GM12874 (cell line): ENCODE data around the gene ACTL6A.

Experiments used
- TF ChIP-seq, protein P1 (sequence below): IDR thresholded peaks from 2 replicates; pipeline ENCODE4 v1.5.1; 2011; ENCODE audit warnings: low read depth, mild to moderate bottlenecking, control low read depth, low read length, moderate library complexity; ENCODE audit not compliant: insufficient read depth

ACTL6A gene

DNA sequence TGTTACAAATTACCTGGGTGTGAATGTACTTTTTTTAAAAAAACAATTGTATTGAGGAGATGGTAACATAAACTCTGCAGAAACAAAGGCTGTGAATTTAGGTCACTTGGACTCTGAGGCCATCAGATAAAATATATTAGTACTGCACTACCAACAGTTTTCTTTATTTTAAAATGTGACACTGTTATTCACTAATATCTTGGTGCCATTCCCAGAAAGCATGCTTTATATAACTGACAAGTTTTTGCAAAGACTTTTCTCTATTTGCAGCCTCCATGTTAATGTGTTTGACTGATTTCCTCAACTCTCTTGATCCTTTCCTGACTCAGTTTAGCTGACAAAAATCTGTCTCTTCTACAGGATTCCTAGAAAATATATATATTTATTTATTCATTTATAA lies 26.5 kb upstream of the ACTL6A start:
- TF ChIP-seq, protein P1, sequence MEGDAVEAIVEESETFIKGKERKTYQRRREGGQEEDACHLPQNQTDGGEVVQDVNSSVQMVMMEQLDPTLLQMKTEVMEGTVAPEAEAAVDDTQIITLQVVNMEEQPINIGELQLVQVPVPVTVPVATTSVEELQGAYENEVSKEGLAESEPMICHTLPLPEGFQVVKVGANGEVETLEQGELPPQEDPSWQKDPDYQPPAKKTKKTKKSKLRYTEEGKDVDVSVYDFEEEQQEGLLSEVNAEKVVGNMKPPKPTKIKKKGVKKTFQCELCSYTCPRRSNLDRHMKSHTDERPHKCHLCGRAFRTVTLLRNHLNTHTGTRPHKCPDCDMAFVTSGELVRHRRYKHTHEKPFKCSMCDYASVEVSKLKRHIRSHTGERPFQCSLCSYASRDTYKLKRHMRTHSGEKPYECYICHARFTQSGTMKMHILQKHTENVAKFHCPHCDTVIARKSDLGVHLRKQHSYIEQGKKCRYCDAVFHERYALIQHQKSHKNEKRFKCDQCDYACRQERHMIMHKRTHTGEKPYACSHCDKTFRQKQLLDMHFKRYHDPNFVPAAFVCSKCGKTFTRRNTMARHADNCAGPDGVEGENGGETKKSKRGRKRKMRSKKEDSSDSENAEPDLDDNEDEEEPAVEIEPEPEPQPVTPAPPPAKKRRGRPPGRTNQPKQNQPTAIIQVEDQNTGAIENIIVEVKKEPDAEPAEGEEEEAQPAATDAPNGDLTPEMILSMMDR: no peak

DNA sequence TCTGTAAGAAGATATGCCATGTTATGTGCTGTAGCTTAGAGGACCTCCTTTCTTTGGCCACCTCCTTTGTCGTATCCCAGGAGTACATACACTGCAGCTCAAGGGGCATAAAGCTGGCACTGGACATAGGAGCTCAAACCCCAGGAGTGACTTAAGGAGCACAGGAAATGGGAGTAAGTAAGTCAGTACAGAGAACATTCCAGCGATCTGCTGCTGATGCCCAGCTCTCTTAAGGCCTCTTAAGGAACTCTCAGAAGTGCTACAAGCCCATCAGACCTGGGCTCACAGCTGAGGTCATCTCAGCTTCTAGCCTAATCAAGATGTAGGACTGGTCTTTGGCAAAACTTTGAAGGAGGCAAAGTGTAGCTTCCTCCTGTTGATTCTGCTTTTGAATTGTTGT lies 21.6 kb upstream of the ACTL6A start:
- TF ChIP-seq, protein P1: no peak

DNA sequence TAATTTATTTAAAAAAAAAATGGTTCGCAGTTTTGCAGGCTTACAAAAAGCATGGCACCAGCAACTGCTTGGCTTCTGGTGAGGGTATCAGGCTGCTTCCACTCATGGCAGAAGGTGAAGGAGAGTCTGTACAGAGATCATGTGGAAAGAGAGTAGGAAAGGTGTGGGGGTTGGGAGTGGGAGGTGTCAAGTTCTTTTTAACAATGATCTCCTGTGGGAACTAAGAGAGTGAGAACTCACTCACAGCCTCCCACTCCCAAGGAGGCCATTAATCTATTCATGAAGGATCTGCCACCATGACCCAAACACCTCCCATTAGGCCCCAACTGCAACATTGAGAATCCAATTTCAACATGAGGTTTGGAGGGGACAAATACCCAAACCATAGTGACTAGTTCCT lies 21.1 kb upstream of the ACTL6A start:
- TF ChIP-seq, protein P1: no peak

DNA sequence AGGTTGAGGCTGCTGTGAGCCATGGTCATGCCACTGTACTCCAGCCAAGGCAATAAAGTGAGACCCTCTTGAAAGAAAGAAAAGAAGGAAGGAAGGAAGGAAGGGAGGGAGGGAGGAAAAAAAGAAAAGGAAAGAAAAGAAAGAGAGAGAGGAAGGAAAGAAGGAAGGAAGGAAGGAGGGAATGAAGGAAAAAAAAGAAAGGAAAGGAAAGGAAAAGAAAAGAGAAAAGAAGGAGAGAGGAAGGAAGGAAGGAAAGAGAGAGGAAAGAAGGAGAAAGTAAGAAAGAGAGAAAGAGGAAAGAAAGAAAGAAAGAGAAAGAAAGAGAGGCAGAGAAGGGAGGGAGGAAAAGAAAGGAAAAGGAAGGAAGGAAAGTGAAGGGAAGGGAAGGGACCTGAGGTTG lies 20.4 kb upstream of the ACTL6A start:
- TF ChIP-seq, protein P1: no peak

DNA sequence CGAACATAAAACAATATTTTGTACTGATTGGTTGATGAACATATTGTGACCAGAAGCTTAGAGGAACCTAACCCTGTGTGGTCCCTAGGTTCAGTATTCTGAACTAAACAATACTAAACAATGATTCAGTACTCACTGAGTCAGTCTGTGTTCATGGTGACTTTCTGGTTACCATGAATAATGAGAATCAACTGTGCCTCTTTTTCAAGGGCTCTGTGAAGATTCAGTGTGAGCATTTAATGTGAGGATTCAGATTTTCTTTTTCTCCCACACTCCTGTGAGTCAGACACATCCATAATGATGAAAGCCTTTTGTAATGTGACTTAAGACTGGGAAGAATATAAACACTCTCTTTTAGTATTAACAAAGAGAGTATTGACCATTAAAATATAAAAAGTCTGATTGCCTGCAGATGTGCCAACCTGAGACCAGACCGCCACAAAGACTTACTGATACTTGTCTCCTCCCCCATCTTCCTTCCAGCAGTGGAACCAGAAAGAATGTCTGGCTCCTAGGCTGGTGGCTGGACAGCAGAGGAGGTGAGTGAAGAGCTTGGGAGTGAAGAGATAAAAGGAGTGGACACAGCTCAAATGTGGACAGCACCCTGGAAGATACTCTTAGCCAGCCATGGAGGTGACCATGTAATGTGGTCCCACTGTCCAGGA lies 17.6 kb upstream of the ACTL6A start:
- TF ChIP-seq, protein P1: no peak

DNA sequence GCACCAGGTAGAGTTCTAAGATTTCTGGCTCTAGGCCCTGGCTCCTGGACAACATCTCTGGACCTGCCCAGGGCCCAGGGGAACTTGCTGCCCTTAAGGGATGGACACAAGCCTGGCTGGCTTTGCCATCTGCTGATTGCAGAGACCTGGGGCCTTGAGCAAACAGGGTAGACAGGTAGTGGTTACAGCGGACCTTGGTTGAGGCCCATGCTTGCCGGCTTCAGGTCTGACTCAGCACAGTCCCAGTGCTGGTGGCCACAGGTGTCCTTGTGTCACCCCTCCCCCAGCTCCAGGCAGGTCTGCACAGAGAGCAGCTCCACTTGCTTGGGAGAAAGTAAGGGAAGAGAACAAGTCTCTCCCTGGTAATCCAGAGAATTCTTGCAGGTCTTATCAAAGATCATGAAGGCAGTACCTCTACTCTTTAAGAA lies 15.9 kb upstream of the ACTL6A start:
- TF ChIP-seq, protein P1: no peak

DNA sequence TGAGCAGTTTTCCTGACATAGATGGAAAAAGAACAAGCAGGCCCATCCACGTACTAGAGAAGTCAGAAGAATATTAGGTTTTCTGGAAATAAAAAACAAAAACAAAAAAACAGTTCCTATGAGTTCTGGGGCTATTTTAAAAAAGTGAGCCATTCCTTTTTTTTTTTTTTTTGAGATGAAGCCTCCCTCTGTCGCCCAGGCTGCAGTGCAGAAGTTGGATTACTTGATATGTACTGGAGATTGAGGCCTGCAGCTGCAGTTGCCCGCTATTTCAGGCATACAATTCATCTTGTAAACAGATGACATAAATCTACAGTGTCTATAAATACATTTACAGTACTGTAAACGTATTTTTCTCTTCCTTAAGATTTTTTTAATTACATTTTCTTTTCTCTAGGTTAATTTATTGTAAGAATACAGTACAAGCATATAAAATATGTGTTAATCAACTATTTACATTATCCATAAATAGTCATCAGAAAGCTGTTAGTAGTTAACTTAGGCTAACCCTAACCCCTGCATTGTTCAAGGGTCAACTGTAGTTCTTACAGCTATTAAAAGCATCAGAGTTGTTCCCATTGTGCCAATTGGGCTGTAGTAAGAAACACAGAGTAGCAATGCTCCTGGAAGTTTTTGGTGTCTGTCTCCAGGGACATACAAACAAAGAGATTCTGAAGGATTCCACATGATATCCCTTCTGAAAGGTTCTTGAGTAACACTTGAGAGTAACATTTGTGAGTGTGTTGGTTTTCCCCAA lies 11.2 kb upstream of the ACTL6A start:
- TF ChIP-seq, protein P1: no peak
